DMS53 treated with DMSO at 0.1 percent for 48 hours (cell line): ENCODE data around the gene PTMA.

Source experiments
- DNase-seq: peaks from one replicate; lab custom pipeline; 2025; ENCODE audit not compliant: unreplicated experiment; lab: John Stamatoyannopoulos, UW

PTMA gene

GRCh38 chr2:231674587-231675338 lies 33.6 kb upstream of the PTMA start:
- DNase-seq = peak; percentile 36

- DNase-seq = no peak
Observed at GRCh38 chr2:231676243-231676642, 32.1 kb upstream of the PTMA start.

GRCh38 chr2:231677632-231678104 lies 30.7 kb upstream of the PTMA start:
- DNase-seq = peak; percentile 80

- no peak for DNase-seq
Observed at GRCh38 chr2:231679908-231680284, 28.4 kb upstream of the PTMA start.

GRCh38 chr2:231680285-231680991 lies 27.9 kb upstream of the PTMA start:
- no peak for DNase-seq

- DNase-seq = peak; percentile 56
Observed at GRCh38 chr2:231680992-231681852, 27.1 kb upstream of the PTMA start.

GRCh38 chr2:231682603-231683291 lies 25.6 kb upstream of the PTMA start:
- no peak for DNase-seq

- DNase-seq = no peak
Observed at GRCh38 chr2:231683292-231684235, 24.8 kb upstream of the PTMA start.

- no peak for DNase-seq
Observed at GRCh38 chr2:231684314-231685223, 23.8 kb upstream of the PTMA start.

- DNase-seq = no peak
Observed at GRCh38 chr2:231685349-231686191, 22.8 kb upstream of the PTMA start.

GRCh38 chr2:231686192-231687100 lies 21.9 kb upstream of the PTMA start:
- DNase-seq = no peak

GRCh38 chr2:231687133-231687852 lies 21.0 kb upstream of the PTMA start:
- DNase-seq = no peak

GRCh38 chr2:231687961-231688360 lies 20.4 kb upstream of the PTMA start:
- no peak for DNase-seq

GRCh38 chr2:231688719-231689118 lies 19.6 kb upstream of the PTMA start:
- no peak for DNase-seq

GRCh38 chr2:231689124-231689893 lies 19.0 kb upstream of the PTMA start:
- no peak for DNase-seq
